GM12801 (cell line): Measurements from ENCODE around the gene DNAH3.

Experiments used
- TF ChIP-seq, protein P1 (sequence below): IDR thresholded peaks from one replicate; pipeline ENCODE4 v1.5.1; 2011; ENCODE audit warnings: control low read depth; ENCODE audit not compliant: insufficient read length; ENCODE audit errors: extremely low read depth

Gene DNAH3

DNA sequence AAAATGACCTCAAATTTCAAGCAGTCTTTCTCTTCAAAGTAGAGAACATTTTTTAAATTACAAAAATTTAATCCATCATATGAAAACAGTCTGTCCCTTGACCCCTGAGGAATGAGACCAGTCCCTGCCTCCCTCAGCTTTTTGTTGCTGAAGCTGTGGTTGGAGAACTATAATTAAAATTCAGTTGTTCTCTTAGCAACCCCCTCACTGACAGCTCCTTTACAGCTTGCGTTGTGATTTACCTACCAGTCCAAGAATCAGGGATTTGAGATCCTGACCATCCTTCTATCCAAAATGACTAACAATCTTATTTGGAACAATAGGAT lies 220.3 kb downstream of the DNAH3 start:
- TF ChIP-seq, protein P1, sequence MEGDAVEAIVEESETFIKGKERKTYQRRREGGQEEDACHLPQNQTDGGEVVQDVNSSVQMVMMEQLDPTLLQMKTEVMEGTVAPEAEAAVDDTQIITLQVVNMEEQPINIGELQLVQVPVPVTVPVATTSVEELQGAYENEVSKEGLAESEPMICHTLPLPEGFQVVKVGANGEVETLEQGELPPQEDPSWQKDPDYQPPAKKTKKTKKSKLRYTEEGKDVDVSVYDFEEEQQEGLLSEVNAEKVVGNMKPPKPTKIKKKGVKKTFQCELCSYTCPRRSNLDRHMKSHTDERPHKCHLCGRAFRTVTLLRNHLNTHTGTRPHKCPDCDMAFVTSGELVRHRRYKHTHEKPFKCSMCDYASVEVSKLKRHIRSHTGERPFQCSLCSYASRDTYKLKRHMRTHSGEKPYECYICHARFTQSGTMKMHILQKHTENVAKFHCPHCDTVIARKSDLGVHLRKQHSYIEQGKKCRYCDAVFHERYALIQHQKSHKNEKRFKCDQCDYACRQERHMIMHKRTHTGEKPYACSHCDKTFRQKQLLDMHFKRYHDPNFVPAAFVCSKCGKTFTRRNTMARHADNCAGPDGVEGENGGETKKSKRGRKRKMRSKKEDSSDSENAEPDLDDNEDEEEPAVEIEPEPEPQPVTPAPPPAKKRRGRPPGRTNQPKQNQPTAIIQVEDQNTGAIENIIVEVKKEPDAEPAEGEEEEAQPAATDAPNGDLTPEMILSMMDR: no peak

GRCh38 chr16:20928774-20929411 lies 221.8 kb downstream of the DNAH3 start:
- TF ChIP-seq, protein P1: no peak

DNA sequence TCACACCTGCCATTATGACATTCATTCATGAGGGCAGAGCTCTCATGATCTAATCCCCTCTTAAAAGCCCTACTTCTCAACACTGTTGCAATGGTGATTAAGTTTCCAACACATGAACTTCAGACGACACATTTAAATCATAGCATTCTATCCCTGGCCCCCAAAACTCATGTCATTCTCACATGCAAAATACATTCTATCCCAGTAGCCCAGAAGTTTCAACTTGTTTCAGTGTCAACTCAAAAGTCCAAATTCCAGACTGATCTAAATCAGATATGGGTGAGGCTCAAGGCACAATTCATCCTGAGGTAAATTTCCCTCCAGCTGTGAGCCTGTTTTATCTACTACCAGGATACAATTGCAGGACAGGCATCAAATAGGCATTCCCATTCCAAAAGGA lies 224.9 kb downstream of the DNAH3 start:
- TF ChIP-seq, protein P1: no peak

- TF ChIP-seq, protein P1: no peak
Observed at GRCh38 chr16:20923876-20924275, 226.8 kb downstream of the DNAH3 start.

DNA sequence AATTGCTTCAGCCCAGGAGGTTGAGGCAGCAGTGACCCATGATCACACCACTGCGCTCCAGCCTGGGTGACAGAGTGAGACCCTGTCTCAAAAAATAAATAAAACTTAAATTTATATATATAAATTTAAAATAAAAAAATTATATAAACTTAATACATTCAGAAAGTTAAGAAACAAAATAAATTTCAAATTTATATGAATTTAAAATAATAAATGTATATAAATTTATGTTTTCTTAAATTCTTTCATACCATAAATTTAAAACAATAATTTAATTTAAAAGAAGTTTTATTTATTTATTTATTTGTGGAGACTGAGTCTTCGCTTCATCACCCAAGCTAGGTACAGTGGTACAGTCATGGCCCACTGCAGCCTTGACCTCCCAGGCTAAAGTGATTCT lies 229.8 kb downstream of the DNAH3 start:
- TF ChIP-seq, protein P1: no peak

DNA sequence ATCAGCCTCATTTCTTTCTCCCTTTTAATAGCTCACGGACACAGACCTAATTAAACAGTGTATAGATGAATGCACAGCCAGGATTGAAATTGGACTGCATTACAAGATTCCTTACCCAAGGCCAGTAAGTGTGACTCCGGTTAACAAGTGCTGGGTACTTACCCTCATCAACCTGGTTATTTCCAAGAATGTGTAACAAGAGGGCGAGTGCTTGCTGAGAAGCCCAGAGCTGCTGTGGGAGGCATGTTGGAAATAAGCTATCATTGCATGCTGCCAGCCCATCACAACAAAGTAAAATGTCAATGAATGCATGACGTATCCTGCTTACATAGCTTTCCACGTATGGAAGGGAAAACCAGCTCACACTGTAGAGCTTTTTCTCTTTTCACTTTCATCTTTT lies 230.6 kb downstream of the DNAH3 start:
- TF ChIP-seq, protein P1: no peak

- TF ChIP-seq, protein P1: no peak
Observed at GRCh38 chr16:20918486-20919239, 232.0 kb downstream of the DNAH3 start.
